ENCODE measurements around the gene SASH1.

The SASH1 gene

DNA sequence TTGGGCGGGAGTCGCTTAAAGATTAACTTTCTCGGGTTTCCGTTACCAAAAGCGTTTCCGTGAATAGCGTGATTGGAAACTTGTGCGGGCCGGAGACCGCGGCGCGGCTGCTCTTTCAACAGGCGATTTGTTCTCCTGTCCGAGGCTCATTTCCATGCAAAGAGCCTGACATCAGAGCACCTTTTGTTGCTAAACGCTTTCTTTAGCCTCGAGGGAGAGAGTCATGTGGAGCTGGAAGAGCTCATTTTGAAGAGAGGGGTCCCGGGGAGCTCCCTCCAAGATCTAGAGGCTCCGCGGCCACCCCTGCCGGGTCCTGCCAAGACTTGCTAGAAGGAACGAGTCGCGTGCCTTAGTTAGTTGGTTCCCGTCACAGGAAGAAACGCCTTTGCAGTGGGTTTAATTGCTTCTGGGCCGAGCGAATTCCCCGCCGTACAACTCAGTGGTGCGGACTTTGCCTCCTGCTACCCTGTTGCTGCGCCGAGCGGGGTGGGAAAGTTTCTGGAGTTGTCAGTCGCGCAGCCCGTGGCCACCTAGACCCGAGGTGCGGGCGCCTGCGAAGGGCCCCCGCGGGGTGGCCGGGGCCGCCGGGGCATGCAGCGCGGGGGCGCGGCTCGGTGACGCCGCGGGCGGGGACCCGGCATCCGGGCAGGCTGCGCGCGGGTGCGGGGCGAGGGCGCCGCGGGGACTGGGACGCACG, at the start of gene SASH1:
Gene SASH1 (plus strand): TSS at position 489 of the 697 bp plus-strand sequence. CDS start 230 bp downstream, outside the sequence.
- DNase-seq: no peak

DNA sequence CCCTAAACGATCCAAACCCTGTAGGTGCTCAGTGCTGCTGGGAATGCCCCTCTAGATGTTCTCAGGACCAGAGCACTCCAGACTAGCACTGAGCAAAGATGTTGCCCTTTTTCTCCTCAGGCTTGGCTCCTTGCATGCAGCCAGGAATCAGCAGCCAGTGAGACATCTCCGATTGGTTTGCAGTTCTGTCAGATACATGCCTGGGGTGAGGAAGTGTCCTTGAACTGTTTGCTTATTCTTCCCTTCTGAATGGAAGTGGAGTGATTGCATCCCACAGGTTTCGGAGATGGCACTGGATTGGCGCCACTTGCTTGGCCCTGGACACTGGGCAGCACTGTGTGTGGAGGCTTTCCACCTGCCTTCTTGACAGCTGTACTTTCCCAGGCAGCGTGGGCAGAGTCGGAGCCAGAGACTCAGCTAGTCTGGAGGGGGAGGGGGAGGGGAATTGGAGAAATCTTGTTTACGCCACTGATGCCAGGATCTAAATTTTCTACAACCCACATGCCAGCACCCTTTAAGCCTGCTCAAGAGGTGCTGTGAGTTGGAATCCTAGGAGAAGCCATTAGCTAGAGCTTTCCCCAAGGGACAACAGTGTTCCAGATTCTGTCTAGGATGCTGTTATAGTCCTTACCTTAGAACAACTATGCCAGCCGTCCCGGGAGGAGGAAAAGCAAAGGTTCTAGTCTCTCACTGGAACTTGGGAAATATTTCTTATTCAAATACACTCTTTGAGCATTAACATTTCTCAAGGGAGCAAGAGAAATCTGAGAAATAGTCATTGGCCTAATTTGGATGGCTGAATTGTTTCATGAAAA, 49.2 kb upstream of the SASH1 start:
- no peak for DNase-seq

DNA sequence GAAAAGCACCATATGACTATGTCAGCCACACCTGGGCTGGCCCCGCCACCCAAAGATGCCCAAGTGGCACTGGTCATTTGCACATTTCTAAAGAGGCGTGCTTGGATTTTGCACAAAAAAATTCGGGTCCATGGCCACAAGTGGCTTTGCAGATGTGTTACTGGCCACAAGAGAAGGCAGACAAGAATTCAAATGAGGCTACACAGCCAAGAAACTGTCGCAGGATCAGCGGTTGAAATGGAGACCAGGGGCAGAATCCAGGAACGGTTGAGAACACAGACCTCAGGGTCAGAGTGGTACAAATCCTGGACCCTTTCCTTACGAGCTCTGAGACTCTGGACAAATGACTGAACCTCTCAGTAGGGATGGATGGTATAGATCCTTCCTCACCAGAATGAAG, 48.6 kb upstream of the SASH1 start:
- DNase-seq: no peak

DNA sequence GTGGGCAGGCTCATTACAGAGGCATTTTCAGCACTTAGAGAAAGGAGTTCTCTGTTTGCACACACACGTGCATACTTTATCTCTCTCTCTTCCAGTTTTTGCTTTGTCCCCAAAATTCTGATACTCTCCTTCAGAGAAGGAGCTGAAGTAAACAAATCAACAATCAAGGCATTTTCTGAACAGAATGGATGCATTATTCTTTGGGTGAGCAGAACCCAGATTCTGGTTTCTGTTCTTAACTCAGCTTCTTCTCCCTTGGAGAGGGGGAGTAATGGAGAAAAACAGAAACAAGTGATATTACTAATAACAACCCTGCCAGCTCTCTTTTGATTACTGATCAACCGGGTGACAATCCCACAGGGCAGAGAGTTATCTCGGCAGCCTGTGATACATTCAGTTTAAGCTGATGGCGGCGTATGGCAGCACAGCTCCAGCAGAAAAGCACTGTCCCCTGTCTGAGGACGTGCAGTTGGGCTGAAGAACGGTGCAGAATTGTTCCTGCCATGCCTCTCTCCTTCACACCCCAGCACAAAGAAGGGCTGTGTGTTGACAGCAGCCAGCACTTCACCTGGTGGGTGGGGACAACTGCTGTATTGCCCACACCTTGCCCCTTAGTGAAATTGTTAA, 47.3 kb upstream of the SASH1 start:
- no peak for DNase-seq

DNA sequence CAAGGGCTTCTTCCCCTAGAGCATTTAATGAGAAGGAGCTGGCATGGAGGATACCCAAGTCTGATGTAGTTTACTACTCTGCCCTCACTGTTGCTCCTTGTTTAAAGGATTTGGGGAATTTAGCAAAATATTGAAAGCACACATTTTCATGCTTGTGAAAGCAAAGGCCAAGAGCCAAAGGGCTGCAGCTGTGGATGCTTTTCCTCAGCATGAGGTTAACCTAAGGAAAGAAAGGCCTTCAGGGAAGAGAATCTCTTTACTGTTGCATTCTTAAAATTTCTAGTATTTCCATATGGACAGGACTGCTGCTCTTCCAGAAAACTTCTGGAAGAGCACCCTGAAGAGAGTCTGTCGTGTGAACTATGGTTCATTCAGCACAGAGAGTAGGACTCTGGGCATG, 45.9 kb upstream of the SASH1 start:
- no peak for DNase-seq

DNA sequence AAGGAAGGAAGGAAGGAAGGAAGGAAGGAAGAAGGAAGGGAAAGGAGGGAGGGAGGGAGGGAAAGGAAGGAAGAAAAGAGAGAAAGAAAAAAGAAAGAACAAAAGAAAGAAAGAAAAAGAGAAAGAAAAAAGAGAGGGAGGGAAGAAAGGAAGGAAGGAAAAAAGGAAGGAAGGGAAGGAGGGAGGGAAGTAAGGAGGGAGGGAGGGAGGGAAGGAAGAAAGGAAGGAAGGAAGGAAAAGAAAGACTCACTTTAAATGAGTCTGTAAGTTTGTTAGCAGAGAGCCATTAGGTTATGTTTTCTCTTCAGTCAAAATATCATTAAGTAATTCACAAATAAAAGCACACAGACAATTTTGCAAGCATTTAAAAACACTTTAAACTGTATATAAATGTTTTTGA, 44.0 kb upstream of the SASH1 start:
- no peak for DNase-seq

DNA sequence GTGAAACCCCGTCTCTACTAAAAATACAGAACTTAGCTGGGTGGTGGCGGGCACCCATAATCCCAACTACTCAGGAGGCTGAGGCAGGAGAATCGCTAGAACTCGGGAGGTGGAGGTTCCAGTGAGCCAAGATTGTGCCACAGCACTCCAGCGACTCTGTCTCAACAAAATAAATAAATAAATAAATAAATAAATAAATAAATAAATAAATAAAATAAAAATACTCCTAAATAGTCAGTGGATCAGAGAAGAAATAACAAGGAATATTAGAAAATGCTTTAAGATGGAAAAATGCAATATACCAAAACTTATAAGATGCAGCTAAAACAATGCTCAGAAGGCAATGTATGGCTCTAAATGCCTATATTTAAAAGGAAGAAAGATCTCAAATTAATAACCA, 39.0 kb upstream of the SASH1 start:
- DNase-seq: no peak

DNA sequence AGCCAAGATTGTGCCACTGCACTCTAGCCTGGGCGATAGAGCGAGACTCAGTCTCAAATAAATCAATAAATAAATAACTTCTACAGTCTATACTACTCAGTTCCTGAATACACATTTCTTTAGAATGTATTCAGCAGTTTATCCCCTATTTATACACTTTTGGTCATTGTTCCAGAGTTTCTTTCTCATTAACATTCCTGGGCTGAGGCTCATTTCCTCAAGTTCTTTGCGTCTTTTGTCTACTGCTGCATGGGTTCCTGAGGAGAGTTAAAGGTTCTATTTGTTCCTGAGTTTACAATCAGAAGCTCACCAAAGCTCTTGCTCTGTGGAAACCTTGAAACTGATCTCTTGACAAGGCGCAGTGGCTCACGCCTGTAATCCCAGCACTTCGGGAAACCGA, 37.7 kb upstream of the SASH1 start:
- DNase-seq: no peak

DNA sequence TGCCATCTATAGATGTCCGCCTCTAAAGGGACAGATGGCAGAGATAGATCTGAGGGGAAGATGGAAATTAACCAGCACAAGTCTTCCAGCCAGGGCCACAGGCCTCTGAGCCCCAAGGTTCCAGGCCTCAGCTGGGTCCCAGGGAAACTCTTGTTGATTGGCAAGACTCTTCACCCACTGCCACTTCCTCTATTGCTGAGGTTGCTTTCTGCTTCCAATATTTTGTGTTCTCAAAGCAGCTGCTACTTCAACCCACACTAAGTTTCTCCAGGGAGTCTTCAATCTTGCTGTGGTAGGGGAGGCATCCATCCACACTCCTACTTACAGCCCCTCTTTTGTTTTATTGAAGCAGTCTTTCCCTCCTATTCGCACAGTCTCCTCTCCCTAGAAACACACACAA, 36.4 kb upstream of the SASH1 start:
- DNase-seq: no peak

DNA sequence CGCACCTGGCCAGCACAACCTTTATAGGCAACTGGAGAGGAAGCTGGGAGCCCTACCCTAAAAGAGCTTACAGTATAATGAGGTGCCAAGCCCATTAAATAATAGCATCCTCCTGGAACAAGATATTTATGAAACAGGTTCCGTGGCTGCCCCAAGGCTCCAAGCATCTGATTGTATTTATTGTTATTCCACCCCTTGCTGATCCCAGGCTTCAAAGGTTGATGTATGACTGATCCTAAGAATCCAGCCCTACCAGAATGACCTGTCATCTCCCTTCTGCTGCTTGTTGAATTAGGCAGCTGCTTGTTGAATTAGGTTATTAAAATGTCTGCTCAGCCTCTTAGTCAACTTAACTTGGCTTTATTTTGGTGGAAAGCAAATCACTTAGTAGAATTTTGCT, 35.2 kb upstream of the SASH1 start:
- no peak for DNase-seq

DNA sequence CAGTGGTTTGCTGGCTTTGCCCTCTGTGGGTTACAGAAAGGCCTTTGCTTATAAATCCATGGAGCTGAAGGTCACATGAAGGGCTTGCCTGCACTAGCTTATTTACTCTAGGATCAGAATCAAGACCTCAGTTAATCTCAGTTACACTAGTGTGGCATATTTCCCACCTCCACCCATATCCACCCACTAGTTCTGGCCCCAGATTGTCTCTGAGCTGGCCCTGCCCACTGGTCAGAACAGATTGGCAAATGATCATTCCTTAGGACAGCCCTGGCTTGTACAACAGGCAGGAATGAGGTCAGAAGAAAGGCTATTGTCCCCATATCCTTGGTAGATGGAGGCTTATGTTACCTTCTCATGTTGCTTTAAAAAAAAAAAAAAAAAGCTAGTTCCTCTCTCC, 33.3 kb upstream of the SASH1 start:
- DNase-seq: no peak

DNA sequence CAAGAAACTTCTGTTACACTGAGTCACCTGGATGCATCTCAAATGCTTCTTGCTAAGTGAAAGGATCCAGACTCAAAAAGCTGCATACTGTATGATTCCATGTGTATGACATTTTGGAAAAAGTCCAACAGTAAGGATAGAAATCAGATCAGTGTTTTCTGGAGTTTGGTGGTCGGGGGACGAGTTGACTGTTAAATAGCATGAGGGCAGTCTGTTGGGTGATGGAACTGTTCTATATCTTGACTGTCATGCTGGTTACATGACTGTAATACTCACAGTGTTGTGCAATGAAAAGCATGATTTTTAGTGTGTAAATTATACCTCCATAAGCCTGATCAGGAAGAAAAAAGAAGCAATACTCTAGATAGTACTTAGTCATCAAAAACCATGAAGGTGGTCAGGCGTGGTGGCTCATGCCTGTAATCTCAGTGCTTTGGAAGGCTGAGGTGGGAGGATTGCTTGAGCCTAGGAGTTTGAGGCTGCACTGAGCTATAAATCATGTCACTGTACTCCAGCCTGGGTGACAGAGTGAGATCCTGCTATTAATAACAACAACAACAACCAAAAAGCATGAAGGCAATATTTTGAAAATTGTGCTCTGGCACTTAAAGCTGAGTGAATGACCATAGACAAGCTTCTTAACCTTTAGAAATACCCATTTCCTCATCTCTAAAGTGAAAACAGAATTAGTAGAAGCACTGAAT, 30.5 kb upstream of the SASH1 start:
- DNase-seq: no peak

DNA sequence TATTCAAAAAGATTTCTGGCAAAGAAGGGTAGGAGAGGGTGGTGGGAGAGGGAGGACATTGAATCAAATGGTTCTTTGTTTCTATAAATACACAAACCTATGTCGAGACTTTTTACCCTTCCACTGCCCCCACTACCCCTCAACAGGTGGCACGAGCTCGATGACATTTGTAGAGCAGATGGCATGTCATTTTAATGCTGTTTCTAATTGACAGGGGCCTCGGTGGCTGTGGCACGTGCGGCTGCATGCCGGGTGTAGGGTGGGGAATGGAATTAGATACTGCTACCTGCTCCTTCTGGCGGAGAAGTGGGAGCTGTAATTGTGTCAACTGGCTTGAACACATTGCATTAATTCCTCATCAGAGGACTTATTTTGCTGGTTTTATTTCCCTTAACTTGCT, 29.1 kb upstream of the SASH1 start:
- no peak for DNase-seq

DNA sequence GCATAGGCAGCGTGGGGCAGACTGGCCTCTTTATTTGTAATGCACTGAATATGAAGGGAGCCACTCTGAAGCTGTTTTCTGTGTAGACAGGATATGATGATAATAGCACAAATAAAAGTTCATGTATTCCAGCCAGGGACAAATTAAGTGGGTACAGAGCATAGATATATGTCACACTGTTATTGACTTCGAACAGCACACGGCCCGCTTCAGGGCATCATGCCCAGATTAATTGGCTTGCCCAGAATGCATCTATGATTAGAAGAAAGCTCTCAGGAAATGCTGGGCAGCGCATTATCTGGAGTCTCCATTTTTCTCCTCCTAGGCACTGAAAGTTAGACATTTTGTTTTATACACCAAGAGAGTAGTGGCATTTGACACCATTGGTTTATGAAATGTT, 26.3 kb upstream of the SASH1 start:
- DNase-seq: no peak

DNA sequence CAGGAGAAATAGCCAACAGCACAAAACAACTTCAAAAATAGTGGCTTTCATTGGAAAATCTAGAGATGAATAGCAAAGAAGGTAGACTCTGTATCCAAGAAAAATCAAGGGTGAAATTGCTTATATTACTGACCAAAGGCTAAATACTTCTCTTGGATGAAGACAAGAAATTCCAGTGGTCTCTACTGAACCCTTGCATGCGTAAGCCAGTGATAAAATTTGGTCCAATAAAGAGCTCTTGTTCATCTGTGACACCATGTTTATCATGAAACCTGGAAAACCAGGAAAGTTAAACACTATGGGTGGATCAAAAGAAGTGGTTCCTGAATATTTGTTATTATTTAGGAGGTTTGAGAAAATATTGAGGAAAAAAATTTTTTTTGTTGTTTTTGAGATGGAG, 25.6 kb upstream of the SASH1 start:
- DNase-seq: no peak

DNA sequence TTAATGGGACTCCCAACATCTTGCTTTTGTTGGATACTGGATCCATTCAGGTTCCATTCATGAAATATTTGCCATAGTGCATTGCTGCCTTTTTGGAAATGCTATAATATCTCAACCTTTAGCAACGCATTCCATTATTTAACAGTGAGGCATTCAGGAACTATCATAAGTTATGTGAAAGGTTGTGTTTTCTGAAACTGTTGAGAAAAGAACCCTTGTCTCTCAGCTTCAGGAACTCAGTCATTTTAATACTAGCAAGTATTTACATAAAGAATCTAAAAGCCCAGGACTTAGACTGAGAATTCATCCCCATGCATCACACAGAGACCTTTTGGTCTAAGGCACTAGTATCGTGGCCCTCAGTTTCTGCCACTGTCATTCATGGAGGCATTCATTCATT, 24.9 kb upstream of the SASH1 start:
- DNase-seq: no peak

DNA sequence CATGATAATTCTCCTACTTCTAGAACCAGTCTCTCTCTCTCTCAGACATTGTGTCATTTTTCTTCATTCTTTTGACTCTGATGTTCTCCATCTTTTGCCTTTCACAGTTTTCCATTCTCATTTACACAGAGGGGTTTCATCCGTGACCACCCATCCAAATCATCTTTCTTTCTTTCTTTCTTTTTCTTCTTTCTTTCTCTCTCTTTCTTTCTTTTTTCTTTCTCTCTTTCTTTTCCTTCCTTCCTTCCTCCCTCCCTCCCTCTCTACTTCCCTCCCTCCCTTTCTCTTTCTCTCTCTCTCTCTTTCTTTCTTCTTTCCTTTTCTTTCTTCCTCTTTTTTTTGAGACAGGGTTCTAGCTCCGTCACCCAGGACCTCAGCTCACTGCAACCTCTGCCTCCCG, 19.9 kb upstream of the SASH1 start:
- no peak for DNase-seq

DNA sequence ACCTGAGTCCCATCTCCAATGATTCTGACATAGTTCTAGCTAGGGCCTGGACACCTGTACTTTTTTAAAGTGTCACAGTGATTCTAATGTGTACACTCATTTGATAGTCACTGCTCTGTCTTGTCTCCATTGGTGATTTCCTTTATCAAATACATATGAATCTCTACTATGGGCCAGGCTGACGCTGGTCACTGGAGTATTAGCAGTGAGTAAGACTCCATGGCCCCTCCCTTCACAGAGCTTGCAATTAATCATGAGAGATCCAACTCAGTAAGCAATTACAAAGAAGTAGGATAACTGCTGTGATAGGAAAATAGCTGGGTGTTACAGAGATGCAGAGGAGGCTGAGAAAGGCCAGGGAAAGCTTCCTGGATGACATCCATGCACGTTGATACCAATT, 19.3 kb upstream of the SASH1 start:
- no peak for DNase-seq

DNA sequence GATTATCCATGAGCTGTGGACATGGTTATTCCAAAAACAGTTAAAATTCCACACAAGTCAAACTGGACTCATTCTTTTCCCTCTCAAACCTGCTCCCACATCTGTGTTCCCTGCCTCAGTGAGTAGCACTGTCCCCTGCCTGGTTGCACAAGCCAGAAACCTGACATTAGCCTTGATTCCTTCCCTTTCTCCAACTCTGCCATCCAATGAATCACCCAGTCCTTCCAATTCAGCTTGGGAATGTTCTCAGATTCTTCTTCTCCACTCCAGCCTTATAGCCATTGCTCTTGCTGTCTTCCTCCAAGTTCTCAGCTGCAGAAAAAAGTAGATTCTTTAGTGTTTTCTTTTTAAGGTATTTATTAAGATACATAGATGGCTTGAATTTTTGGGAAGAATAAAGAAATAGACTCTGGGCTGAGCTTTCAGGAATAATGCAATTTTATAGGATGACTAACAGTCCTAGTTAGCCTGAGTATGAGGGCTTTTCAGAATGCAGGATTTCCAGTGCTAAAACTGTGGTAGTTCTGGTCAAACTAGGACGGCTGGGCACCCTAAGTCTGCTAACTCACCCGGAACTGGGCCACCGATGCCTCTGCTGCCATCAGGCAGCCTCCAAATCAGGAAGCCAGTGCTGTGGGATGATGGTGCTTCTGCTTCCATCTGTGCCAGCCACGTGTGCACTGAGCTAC, 18.2 kb upstream of the SASH1 start:
- DNase-seq: no peak

DNA sequence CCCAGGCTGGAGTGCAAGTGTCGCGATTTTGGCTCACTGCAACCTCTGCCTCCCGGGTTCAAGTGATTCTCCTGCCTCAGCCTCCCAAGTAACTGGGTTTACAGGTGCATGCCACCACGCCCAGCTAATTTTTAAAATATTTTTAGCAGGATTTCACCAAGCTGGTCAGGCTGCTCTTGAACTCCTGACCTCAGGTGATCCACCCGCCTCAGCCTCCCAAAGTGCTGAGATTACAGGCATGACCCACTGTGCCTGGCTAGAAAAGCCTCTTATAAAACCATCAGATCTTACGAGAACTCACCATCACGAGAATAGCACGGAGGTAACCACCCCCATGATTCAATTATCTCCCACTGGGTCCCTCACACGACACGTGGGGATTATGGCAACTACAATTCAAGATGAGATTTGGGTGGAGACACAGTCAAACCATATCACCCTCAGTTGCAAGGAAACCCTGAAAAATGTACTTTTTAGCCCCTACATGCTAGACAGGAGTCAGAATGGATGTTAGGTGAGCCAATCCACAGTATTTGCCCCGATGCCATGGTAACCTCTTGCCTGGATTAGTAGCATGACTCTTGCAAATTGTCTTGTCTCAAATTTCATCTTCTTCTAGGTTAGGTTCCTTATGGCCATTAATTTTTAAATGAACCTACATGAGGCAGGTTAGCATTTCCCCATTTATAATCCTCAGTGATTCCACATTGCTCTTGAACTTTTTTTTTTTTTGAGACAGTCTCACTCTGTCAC, 17.1 kb upstream of the SASH1 start:
- DNase-seq: no peak

DNA sequence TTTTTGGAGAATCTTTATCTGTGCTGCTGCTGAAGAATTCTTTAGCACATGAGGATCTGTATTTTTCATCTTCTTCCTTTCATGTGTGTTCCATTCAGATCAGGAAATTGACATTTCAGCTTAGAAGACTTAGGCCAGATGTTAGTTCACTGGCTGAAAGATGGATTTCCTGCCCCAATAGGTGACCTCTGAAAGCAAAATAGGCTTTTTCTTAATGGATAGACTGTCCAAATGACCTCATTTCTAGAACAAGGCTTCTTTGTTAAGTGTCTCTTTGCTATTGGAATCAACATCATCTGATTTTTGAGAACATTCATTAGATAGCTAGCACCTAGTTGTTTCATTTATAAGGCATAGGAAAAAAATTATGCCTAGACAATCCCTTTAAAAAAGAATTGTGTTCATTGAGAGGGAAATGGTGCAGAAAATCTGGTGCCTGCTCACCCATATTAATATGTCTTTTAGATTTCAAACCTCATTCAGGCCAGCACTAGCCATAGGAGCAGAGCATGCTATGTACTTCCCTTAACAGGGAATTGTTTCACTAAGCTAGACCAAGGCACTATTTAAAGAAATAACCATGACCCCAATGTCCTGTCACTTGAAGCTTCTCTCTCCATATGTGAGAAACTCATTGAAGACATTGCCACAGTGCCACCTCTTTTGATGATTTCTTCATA, 13.6 kb upstream of the SASH1 start:
- DNase-seq: no peak

Data from activated naive CD4-positive, alpha-beta T cell (primary cell).